IPS-18a (cell line): ENCODE measurements around the gene SYT14.
A peak's percentile ranks its signal among the peaks of the same experiment; 100 is the strongest.
"Not testable (repeated sequence)": the region's sequence is repeated elsewhere in the genome, so short reads cannot be mapped to it uniquely, and the experiment has no call there.

Source experiments
- H3K27ac ChIP-seq: one replicate; pipeline ENCODE4 v1.5.1; 2013; ENCODE audit warnings: low read length
- H3K27me3 ChIP-seq: one replicate; pipeline ENCODE4 v1.6.1; 2013; ENCODE audit warnings: mild to moderate bottlenecking, low read length; ENCODE audit not compliant: control insufficient read depth, insufficient read depth
- H3K36me3 ChIP-seq: one replicate; pipeline ENCODE4 v1.6.1; 2013; ENCODE audit warnings: low read depth, low read length; ENCODE audit not compliant: control insufficient read depth
- H3K4me1 ChIP-seq: one replicate; pipeline ENCODE4 v1.6.1; 2013; ENCODE audit warnings: low read depth, low read length; ENCODE audit not compliant: control insufficient read depth
- H3K4me3 ChIP-seq: one replicate; pipeline ENCODE4 v1.5.1; 2013; ENCODE audit warnings: low read length
- H3K9ac ChIP-seq: one replicate; pipeline ENCODE4 v1.6.1; 2013; ENCODE audit warnings: mild to moderate bottlenecking, low read length, moderate library complexity
- H3K9me3 ChIP-seq: one replicate; pipeline ENCODE4 v1.6.1; 2013; ENCODE audit warnings: low read depth, low read length; ENCODE audit not compliant: control insufficient read depth

Gene SYT14

DNA sequence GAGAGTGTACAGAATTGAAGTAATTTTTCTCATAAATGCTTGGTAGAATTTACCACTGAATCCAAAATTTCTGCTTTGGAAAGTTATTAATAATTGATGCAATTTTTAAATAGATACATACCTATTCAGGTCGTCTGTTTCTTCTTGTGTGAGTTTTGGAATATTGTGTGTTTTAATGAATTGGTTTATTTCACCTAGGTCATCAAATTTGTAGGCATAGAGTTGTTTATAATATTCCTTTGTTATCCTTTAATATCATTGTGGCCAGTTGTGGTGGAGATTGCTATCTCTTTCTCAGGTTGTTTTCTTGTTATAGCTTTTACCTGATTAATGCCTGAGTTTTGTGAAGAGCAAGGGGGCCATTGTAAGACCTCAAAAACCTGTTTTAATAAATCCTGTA is 93.5 kb downstream of the SYT14 start:
- H3K27me3 ChIP-seq: no peaks in the 10 kb centered on the region
- H3K4me3 ChIP-seq: no peak overlapping the region
- no peaks in the 10 kb centered on the region for H3K36me3 ChIP-seq
- H3K9ac ChIP-seq: no peak overlapping the region
- no peaks in the 10 kb centered on the region for H3K4me1 ChIP-seq
- peaks cover 4% of the 10 kb centered on the region for H3K9me3 ChIP-seq
- no peak overlapping the region for H3K27ac ChIP-seq

DNA sequence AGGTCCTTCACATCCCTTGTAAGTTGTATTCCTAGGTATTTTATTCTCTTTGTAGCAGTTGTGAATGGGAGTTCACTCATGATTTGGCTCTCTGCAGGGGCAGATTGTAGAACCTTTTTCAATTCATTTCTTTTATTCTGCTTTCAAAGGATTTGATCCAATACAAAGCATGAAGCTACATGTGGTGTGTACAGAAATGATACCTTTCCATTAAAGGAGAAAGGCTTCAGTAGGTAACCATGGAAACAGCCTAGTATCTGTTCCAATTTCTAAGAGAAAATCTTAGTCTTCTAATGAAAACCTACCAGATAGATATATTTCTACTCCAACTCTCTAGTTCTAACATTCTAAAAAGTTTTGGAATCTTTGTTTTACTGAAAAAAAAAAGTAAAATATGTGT is 105.0 kb downstream of the SYT14 start:
- Histone ChIP-seq H3K4me3 (no peak overlapping the region), H3K9ac (no peak overlapping the region)

DNA sequence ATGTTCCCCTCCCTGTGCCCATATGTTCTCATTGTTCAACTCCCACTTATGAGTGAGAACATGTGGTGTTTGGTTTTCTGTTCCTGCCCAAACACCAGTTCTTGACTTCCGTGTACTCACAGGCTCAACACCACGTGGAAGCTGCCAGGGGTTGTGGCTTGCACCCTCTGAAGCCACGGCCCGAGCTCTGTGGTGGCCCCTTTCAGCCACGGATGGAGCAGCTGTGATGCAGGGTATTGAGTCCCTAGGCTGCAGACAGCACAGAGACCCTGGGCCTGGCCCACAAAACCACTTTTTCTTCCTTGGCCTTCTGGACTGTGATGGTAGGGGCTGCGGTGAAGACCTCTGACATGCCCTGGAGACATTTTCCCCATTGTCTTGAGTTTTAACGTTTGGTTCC is 111.6 kb downstream of the SYT14 start:
- H3K36me3 ChIP-seq: no peaks in the 10 kb centered on the region
- no peaks in the 10 kb centered on the region for H3K4me1 ChIP-seq
- H3K9me3 ChIP-seq: no peaks in the 10 kb centered on the region
- no peak overlapping the region for H3K9ac ChIP-seq
- no peak overlapping the region for H3K4me3 ChIP-seq
- H3K27me3 ChIP-seq: no peaks in the 10 kb centered on the region
- no peak overlapping the region for H3K27ac ChIP-seq

More for the DNA sequence above, 105.0 kb downstream of the SYT14 start:
- Histone ChIP-seq H3K27ac (no peak overlapping the region), H3K4me1 (no peaks in the 10 kb centered on the region), H3K36me3 (no peaks in the 10 kb centered on the region), H3K9me3 (no peaks in the 10 kb centered on the region), H3K27me3 (no peaks in the 10 kb centered on the region)

DNA sequence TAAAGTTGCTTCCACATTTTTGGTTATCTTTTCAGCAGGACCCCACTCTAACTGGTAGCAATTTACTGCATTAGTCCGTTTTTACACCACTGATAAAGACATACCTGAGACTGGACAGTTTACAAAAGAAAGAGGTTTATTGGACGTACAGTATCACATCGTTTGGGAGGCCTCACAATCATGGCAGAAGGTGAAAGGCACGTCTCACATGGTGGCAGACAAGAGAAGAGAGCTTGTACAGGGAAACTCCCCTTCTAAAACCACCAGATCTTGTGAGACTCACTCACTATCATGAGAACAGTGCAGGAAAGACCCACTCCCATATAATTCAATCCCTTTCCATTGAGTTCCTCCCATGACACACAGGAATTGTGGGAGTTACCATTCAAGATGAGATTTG is 112.5 kb downstream of the SYT14 start:
- H3K4me3 ChIP-seq, H3K9me3 ChIP-seq, H3K4me1 ChIP-seq, H3K9ac ChIP-seq, H3K27me3 ChIP-seq, H3K36me3 ChIP-seq, H3K27ac ChIP-seq: not testable (repeated sequence)

DNA sequence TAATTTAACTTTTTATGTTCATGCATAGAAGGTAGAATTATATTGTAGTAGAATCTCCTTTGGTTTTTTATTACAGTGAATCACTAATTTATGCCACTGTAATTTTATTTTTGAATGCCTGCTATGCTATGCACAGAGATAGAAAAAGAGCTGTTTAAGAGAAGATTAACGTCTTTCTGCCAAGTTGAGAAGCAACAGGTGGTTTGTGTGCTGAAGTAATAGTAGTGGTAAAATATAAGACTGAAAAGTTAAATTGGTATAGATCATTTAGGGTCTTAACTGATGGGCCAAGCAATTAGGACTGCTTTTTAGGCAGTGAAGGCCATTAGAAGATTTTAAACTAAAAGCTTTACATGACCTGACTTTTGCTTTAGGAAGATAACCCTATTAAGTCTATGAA is 115.1 kb downstream of the SYT14 start:
- Histone ChIP-seq H3K9ac (no peak overlapping the region), H3K36me3 (no peaks in the 10 kb centered on the region), H3K27me3 (no peaks in the 10 kb centered on the region), H3K9me3 (no peaks in the 10 kb centered on the region), H3K4me3 (no peak overlapping the region), H3K27ac (no peak overlapping the region), H3K4me1 (no peaks in the 10 kb centered on the region)

DNA sequence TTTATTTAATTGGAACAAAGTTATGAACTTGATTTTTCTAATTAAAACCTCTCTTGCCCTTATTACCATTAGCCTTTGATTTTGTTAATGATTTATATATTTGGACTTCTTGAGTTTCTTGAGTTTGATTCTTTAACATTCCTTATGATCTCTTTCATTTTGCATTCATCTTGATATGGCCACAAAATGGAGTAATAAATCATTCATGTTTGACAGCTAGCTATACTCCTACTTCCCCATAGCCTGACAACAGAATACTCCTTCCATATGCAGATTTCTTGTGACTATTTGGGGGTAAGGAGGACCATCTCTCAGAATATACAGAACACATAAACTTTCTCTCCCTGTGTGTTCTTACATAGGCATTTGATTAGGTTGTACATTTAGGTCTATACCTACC is 119.6 kb downstream of the SYT14 start:
- Histone ChIP-seq H3K4me3 (no peak overlapping the region), H3K4me1 (no peaks in the 10 kb centered on the region), H3K36me3 (no peaks in the 10 kb centered on the region), H3K9ac (no peak overlapping the region), H3K9me3 (no peaks in the 10 kb centered on the region), H3K27ac (no peak overlapping the region), H3K27me3 (no peaks in the 10 kb centered on the region)

DNA sequence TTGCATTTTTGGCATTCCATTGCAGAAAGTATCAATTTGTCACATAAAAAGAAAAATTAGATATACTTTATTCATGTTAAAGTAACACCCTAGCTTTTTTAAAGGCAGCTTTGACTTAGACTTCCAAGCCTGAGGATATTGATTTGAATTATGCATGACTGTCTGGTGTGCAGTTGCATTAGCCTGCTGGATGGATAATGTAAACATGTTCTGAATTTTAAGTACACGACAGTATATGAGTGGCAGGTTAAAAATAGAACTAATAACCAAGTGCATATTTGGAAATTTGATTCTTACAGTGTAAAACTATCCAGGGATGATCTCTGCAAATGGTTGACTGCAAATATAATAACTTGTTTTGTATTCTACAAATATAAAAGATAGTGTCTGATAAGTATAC is 124.0 kb downstream of the SYT14 start:
- Histone ChIP-seq H3K9ac (no peak overlapping the region), H3K36me3 (no peaks in the 10 kb centered on the region), H3K27me3 (no peaks in the 10 kb centered on the region), H3K27ac (no peak overlapping the region), H3K9me3 (no peaks in the 10 kb centered on the region), H3K4me3 (no peak overlapping the region), H3K4me1 (no peaks in the 10 kb centered on the region)

DNA sequence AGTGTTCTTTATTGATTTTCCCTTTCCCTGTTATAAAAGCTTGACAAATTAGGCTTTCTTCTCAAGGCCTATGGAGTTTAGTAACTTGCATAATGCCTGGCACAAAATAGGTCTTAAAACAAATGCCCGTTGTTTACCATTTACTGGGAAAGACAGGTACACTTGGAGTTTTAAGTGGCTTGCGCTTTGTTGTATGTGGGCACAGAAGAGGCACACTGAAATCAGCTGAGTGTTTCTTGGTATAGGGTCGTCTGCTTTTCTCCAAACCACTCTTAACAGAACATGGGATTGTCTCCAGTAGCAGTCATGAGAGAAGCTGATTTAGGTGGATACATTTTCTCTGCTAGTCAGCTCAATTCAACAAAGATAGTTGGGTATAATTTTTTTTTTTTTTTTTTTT is 132.5 kb downstream of the SYT14 start:
- peaks cover 23% of the 10 kb centered on the region for H3K4me1 ChIP-seq
- H3K4me3 ChIP-seq: no peak overlapping the region
- no peaks in the 10 kb centered on the region for H3K27me3 ChIP-seq
- no peaks in the 10 kb centered on the region for H3K36me3 ChIP-seq
- H3K9me3 ChIP-seq: no peaks in the 10 kb centered on the region
- no peak overlapping the region for H3K27ac ChIP-seq
- H3K9ac ChIP-seq: no peak overlapping the region

DNA sequence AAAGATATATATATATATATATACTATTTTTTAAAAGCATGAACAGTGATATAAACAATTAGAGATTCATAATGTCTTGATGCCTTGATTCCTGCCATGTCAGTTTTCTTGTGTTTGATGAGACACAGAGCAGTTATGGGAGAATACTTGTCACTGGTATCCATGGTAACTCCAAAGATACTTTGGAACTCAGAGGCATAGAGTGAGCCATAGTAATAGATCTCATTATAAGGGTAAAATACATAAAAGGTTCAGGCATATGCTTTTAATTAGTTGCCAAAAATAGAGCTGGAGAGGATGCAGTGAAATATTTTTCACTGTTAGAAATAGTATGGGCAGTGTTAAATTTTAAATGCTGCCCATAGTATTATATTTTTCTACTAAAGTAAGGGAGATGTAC is 134.1 kb downstream of the SYT14 start:
- no peaks in the 10 kb centered on the region for H3K36me3 ChIP-seq
- no peaks in the 10 kb centered on the region for H3K27me3 ChIP-seq
- H3K9ac ChIP-seq: peak overlapping the region; percentile 43
- peaks cover 23% of the 10 kb centered on the region for H3K4me1 ChIP-seq
- no peak overlapping the region for H3K4me3 ChIP-seq
- no peak overlapping the region for H3K27ac ChIP-seq
- no peaks in the 10 kb centered on the region for H3K9me3 ChIP-seq

DNA sequence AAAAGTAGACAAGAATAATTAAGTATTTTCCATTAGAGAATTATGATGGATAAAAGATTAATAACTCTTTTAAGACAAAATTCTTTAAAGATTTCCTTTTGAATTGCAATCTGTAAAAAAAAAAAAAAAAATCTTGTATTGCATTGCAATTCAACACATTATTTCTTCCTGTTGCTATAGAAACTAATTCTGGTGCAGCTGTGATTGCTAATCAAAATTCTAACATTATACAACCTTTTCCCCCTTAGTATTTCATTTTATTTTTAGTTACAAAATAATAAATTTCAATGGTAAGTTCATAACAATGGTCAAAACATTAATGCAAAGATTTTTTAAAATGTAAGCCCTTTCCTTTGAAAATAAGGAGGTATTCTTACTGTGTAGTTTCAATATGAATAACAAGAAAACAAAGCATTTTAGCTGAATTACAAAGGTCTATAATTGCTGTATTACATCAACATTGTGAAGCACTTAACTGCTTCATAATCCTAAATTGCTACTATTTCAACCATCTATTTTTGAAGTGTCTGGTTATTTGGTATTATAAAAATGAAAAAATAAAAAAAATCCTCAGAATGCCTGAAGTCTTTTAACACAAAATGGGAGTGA is 135.0 kb downstream of the SYT14 start:
- Histone ChIP-seq H3K9ac (peak overlapping the region; percentile 43), H3K4me3 (no peak overlapping the region), H3K4me1 (peaks cover 23% of the 10 kb centered on the region), H3K36me3 (no peaks in the 10 kb centered on the region), H3K27me3 (no peaks in the 10 kb centered on the region), H3K9me3 (no peaks in the 10 kb centered on the region), H3K27ac (peak overlapping the region; percentile 49)

DNA sequence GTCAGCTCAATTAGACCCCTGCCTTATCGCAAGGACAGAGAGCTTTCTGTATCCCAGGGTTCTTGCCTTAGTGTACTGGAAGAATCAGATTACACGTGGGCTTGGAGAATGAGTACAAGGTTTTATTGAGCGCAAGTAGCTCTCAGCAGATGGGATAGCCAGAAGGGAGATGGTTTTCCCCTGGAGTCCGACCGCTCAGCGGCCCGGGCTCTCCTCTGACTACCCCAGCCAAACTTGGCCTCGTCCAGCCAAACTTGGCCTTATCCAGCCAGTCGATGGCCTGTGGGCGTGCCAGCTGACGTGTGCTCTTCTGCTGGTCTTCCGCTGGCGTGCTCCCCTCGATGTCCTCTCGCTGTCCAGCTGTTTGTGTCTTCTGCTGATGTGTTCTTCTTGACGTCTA is 136.9 kb downstream of the SYT14 start:
- no peaks in the 10 kb centered on the region for H3K9me3 ChIP-seq
- peaks cover 23% of the 10 kb centered on the region for H3K4me1 ChIP-seq
- H3K36me3 ChIP-seq: no peaks in the 10 kb centered on the region
- no peak overlapping the region for H3K27ac ChIP-seq
- H3K4me3 ChIP-seq: no peak overlapping the region
- no peak overlapping the region for H3K9ac ChIP-seq
- H3K27me3 ChIP-seq: no peaks in the 10 kb centered on the region

DNA sequence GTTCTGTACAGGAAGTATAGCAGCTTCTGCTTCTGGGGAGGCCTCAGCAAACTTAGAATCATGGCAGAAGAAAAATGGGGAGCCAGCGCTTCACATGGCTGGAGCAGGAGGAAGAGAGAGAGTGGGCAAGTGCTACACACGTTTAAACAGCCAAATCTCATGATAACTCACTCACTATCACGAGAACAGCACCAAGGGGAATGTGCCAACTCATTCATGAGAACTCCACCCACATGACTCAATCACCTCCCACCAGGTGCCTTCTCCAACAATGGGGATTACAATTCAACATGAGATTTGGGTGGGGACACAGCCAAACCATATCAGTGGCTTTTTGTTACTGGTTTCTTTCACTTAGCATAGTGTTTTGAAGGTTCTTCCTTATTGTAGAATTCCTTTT is 138.6 kb downstream of the SYT14 start:
- Histone ChIP-seq H3K27me3 (no peaks in the 10 kb centered on the region), H3K9me3 (no peaks in the 10 kb centered on the region), H3K4me1 (peaks cover 23% of the 10 kb centered on the region), H3K27ac (no peak overlapping the region), H3K4me3 (no peak overlapping the region), H3K36me3 (no peaks in the 10 kb centered on the region), H3K9ac (no peak overlapping the region)
